ENCODE measurements around the gene TSLP.

TSLP gene

GRCh38 chr5:111071413-111071812 is at the start of gene TSLP:
Gene TSLP (plus strand): TSS chr5:111071713. CDS start chr5:111071891, 178 bp downstream.
- Histone ChIP-seq H3K27me3 (ENCODE audit: insufficient read depth, low read length) (peaks cover 82% of the 10 kb centered on the region), H3K4me3 (ENCODE audit: low read length) (peak within 1 kb of the TSS; percentile 28), H2AFZ (ENCODE audit: low read depth, low read length) (peak within 1 kb of the TSS; percentile 23), H3K4me1 (ENCODE audit: insufficient read depth, low read length) (peaks cover 17% of the 10 kb centered on the region), H3K36me3 (ENCODE audit: insufficient read depth, low read length) (no peaks in the 10 kb centered on the region), H3K9me3 (ENCODE audit: low read length) (no peaks in the 10 kb centered on the region)

GRCh38 chr5:111022301-111022700 is 49.2 kb upstream of the TSLP start:
- Histone ChIP-seq H3K4me3 (ENCODE audit: low read length) (no peak overlapping the region), H2AFZ (ENCODE audit: low read depth, low read length) (no peak overlapping the region), H3K4me1 (ENCODE audit: insufficient read depth, low read length) (no peaks in the 10 kb centered on the region), H3K9me3 (ENCODE audit: low read length) (no peaks in the 10 kb centered on the region), H3K36me3 (ENCODE audit: insufficient read depth, low read length) (no peaks in the 10 kb centered on the region), H3K27me3 (ENCODE audit: insufficient read depth, low read length) (peaks cover 4% of the 10 kb centered on the region)

- H2AFZ ChIP-seq (ENCODE audit: low read depth, low read length): no peak overlapping the region
- H3K27me3 ChIP-seq (ENCODE audit: insufficient read depth, low read length): no peaks in the 10 kb centered on the region
- H3K9me3 ChIP-seq (ENCODE audit: low read length): no peaks in the 10 kb centered on the region
- no peaks in the 10 kb centered on the region for H3K4me1 ChIP-seq (ENCODE audit: insufficient read depth, low read length)
- no peak overlapping the region for H3K4me3 ChIP-seq (ENCODE audit: low read length)
- H3K36me3 ChIP-seq (ENCODE audit: insufficient read depth, low read length): no peaks in the 10 kb centered on the region
Observed at GRCh38 chr5:111028865-111029264, 42.6 kb upstream of the TSLP start.

- Histone ChIP-seq H3K9me3 (ENCODE audit: low read length) (no peaks in the 10 kb centered on the region), H3K4me3 (ENCODE audit: low read length) (no peak overlapping the region)
Observed at GRCh38 chr5:111043712-111044506, 27.6 kb upstream of the TSLP start.

GRCh38 chr5:111058064-111058463 is 13.4 kb upstream of the TSLP start:
- no peaks in the 10 kb centered on the region for H3K36me3 ChIP-seq (ENCODE audit: insufficient read depth, low read length)
- no peaks in the 10 kb centered on the region for H3K9me3 ChIP-seq (ENCODE audit: low read length)
- no peaks in the 10 kb centered on the region for H3K4me1 ChIP-seq (ENCODE audit: insufficient read depth, low read length)
- H3K4me3 ChIP-seq (ENCODE audit: low read length): no peak overlapping the region
- no peaks in the 10 kb centered on the region for H3K27me3 ChIP-seq (ENCODE audit: insufficient read depth, low read length)
- no peak overlapping the region for H2AFZ ChIP-seq (ENCODE audit: low read depth, low read length)

More at GRCh38 chr5:111043712-111044506, 27.6 kb upstream of the TSLP start:
- Histone ChIP-seq H3K4me1 (ENCODE audit: insufficient read depth, low read length) (no peaks in the 10 kb centered on the region), H2AFZ (ENCODE audit: low read depth, low read length) (no peak overlapping the region), H3K27me3 (ENCODE audit: insufficient read depth, low read length) (no peaks in the 10 kb centered on the region), H3K36me3 (ENCODE audit: insufficient read depth, low read length) (no peaks in the 10 kb centered on the region)

GRCh38 chr5:111060169-111060568 is 11.3 kb upstream of the TSLP start:
- H3K4me3 ChIP-seq (ENCODE audit: low read length): no peak overlapping the region
- H3K36me3 ChIP-seq (ENCODE audit: insufficient read depth, low read length): no peaks in the 10 kb centered on the region
- H3K27me3 ChIP-seq (ENCODE audit: insufficient read depth, low read length): no peaks in the 10 kb centered on the region
- no peaks in the 10 kb centered on the region for H3K9me3 ChIP-seq (ENCODE audit: low read length)
- H2AFZ ChIP-seq (ENCODE audit: low read depth, low read length): no peak overlapping the region
- H3K4me1 ChIP-seq (ENCODE audit: insufficient read depth, low read length): no peaks in the 10 kb centered on the region

GRCh38 chr5:111061618-111062017 is 9.9 kb upstream of the TSLP start:
- Histone ChIP-seq H3K4me3 (ENCODE audit: low read length) (no peak overlapping the region), H3K27me3 (ENCODE audit: insufficient read depth, low read length) (peaks cover 4% of the 10 kb centered on the region), H3K9me3 (ENCODE audit: low read length) (no peaks in the 10 kb centered on the region), H3K4me1 (ENCODE audit: insufficient read depth, low read length) (no peaks in the 10 kb centered on the region), H2AFZ (ENCODE audit: low read depth, low read length) (no peak overlapping the region), H3K36me3 (ENCODE audit: insufficient read depth, low read length) (no peaks in the 10 kb centered on the region)

- Histone ChIP-seq H3K4me1 (ENCODE audit: insufficient read depth, low read length) (no peaks in the 10 kb centered on the region), H3K27me3 (ENCODE audit: insufficient read depth, low read length) (peaks cover 20% of the 10 kb centered on the region), H3K4me3 (ENCODE audit: low read length) (no peak overlapping the region), H3K9me3 (ENCODE audit: low read length) (no peaks in the 10 kb centered on the region), H3K36me3 (ENCODE audit: insufficient read depth, low read length) (no peaks in the 10 kb centered on the region), H2AFZ (ENCODE audit: low read depth, low read length) (no peak overlapping the region)
Observed at GRCh38 chr5:111063709-111064322, 7.7 kb upstream of the TSLP start.

- H3K4me1 ChIP-seq (ENCODE audit: insufficient read depth, low read length): peaks cover 8% of the 10 kb centered on the region
- no peaks in the 10 kb centered on the region for H3K9me3 ChIP-seq (ENCODE audit: low read length)
- no peaks in the 10 kb centered on the region for H3K36me3 ChIP-seq (ENCODE audit: insufficient read depth, low read length)
- H3K27me3 ChIP-seq (ENCODE audit: insufficient read depth, low read length): peaks cover 45% of the 10 kb centered on the region
- no peak overlapping the region for H2AFZ ChIP-seq (ENCODE audit: low read depth, low read length)
- H3K4me3 ChIP-seq (ENCODE audit: low read length): no peak overlapping the region
Observed at GRCh38 chr5:111066261-111066938, 5.1 kb upstream of the TSLP start.

GRCh38 chr5:111068213-111068612 is 3.3 kb upstream of the TSLP start:
- H3K4me3 ChIP-seq (ENCODE audit: low read length): no peak overlapping the region
- H2AFZ ChIP-seq (ENCODE audit: low read depth, low read length): no peak overlapping the region
- peaks cover 63% of the 10 kb centered on the region for H3K27me3 ChIP-seq (ENCODE audit: insufficient read depth, low read length)
- H3K9me3 ChIP-seq (ENCODE audit: low read length): no peaks in the 10 kb centered on the region
- peaks cover 13% of the 10 kb centered on the region for H3K4me1 ChIP-seq (ENCODE audit: insufficient read depth, low read length)
- no peaks in the 10 kb centered on the region for H3K36me3 ChIP-seq (ENCODE audit: insufficient read depth, low read length)

GRCh38 chr5:111069839-111070238 is 1.7 kb upstream of the TSLP start:
- Histone ChIP-seq H3K36me3 (ENCODE audit: insufficient read depth, low read length) (no peaks in the 10 kb centered on the region), H3K9me3 (ENCODE audit: low read length) (no peaks in the 10 kb centered on the region), H3K4me1 (ENCODE audit: insufficient read depth, low read length) (peaks cover 17% of the 10 kb centered on the region), H3K4me3 (ENCODE audit: low read length) (no peak overlapping the region), H3K27me3 (ENCODE audit: insufficient read depth, low read length) (peaks cover 74% of the 10 kb centered on the region), H2AFZ (ENCODE audit: low read depth, low read length) (peak overlapping the region; percentile 23)

- Histone ChIP-seq H3K4me3 (ENCODE audit: low read length) (peak overlapping the region; percentile 28), H3K36me3 (ENCODE audit: insufficient read depth, low read length) (no peaks in the 10 kb centered on the region), H3K27me3 (ENCODE audit: insufficient read depth, low read length) (peaks cover 76% of the 10 kb centered on the region), H3K9me3 (ENCODE audit: low read length) (no peaks in the 10 kb centered on the region), H2AFZ (ENCODE audit: low read depth, low read length) (peak overlapping the region; percentile 23), H3K4me1 (ENCODE audit: insufficient read depth, low read length) (peaks cover 17% of the 10 kb centered on the region)
Observed at GRCh38 chr5:111070272-111071134, 1.0 kb upstream of the TSLP start.
